ENCODE measurements around the gene PELI3. TPM values are rescaled to one million over a fixed set of nuclear protein-coding genes. Genes with fewer than 3 reads are reported as not detected.

The PELI3 gene
- total RNA-seq, 1 experiment from 2014 or later = 21.1 TPM

- TF ChIP-seq, protein P1, sequence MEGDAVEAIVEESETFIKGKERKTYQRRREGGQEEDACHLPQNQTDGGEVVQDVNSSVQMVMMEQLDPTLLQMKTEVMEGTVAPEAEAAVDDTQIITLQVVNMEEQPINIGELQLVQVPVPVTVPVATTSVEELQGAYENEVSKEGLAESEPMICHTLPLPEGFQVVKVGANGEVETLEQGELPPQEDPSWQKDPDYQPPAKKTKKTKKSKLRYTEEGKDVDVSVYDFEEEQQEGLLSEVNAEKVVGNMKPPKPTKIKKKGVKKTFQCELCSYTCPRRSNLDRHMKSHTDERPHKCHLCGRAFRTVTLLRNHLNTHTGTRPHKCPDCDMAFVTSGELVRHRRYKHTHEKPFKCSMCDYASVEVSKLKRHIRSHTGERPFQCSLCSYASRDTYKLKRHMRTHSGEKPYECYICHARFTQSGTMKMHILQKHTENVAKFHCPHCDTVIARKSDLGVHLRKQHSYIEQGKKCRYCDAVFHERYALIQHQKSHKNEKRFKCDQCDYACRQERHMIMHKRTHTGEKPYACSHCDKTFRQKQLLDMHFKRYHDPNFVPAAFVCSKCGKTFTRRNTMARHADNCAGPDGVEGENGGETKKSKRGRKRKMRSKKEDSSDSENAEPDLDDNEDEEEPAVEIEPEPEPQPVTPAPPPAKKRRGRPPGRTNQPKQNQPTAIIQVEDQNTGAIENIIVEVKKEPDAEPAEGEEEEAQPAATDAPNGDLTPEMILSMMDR (IDR thresholded peaks at IDR 0.05; ENCODE audit: insufficient read depth in 1 of 2, low read depth in 1 of 2, low read length in 1 of 2, severe bottlenecking in 1 of 2, unreplicated experiment in 1 of 2) = peak; percentile 97 to 99
- Mint-ChIP-seq H3K9me3 (ENCODE audit: unreplicated experiment) (no peaks in the 10 kb centered on the region), H3K27ac (ENCODE audit: unreplicated experiment) (peak overlapping the region; percentile 89), H3K27me3 (ENCODE audit: insufficient read depth, unreplicated experiment) (no peaks in the 10 kb centered on the region), H3K36me3 (ENCODE audit: insufficient read depth, unreplicated experiment) (peaks cover 64% of the 10 kb centered on the region), H3K4me1 (ENCODE audit: low read depth, unreplicated experiment) (peaks cover 24% of the 10 kb centered on the region), H3K4me3 (ENCODE audit: unreplicated experiment) (peak overlapping the region; percentile 89)
- H3K4me3 ChIP-seq (ENCODE audit: low read depth, low read length) = peak overlapping the region; percentile 68
- H3K4me1 ChIP-seq = peaks cover 6% of the 10 kb centered on the region; the same call in 1 of the 2 replicates
- BruUV-seq (replicated peaks) = no TSS peak
- DNase-seq = peak; percentile 58 to 68
- no peaks in the 10 kb centered on the region for H3K36me3 ChIP-seq (ENCODE audit: control insufficient read depth, insufficient read depth, low read length)
- intact Hi-C loops (cut with micrococcal nuclease; ENCODE audit: unreplicated experiment) = loop anchor here (1.0 kb wide), 2 partner anchors 49 to 71 kb away; no protein-coding TSS in a partner anchor
- ChIA-PET POLR2A (interaction anchor here (1.6 to 2.4 kb wide), 3 partner anchors 10 to 67 kb away, joined by 14 to 98 read pairs (median 20); partner anchors contain the start of genes PELI3 and ZDHHC24), CTCF (interaction anchor here (0.7 to 3.2 kb wide), 8 partner anchors 11 to 355 kb away, joined by 3 to 44 read pairs (median 10); partner anchors contain the start of genes MRPL11, NPAS4, PELI3 and RBM14)
- H3K9me3 ChIP-seq = no peaks in the 10 kb centered on the region
- H3K27me3 ChIP-seq (replicated peaks; ENCODE audit: control insufficient read depth, insufficient read depth, low read length) = no peaks in the 10 kb centered on the region
Measured at GRCh38 chr11:66478729-66479393, 12.2 kb downstream of the PELI3 start.

GRCh38 chr11:66479394-66480116 lies 12.8 kb downstream of the PELI3 start:
- Histone ChIP-seq H3K4me3 (ENCODE audit: low read depth, low read length) (peak overlapping the region; percentile 68), H3K27me3 (replicated peaks; ENCODE audit: control insufficient read depth, insufficient read depth, low read length) (no peaks in the 10 kb centered on the region), H3K4me1 (peaks cover 6% of the 10 kb centered on the region; the same call in 1 of the 2 replicates), H3K36me3 (ENCODE audit: control insufficient read depth, insufficient read depth, low read length) (no peaks in the 10 kb centered on the region; the same call in 1 of the 2 replicates), H3K9me3 (no peaks in the 10 kb centered on the region)
- Mint-ChIP-seq H3K4me1 (ENCODE audit: low read depth, unreplicated experiment) (peaks cover 24% of the 10 kb centered on the region), H3K36me3 (ENCODE audit: insufficient read depth, unreplicated experiment) (peaks cover 59% of the 10 kb centered on the region), H3K4me3 (ENCODE audit: unreplicated experiment) (peak overlapping the region; percentile 89), H3K9me3 (ENCODE audit: unreplicated experiment) (no peaks in the 10 kb centered on the region), H3K27ac (ENCODE audit: unreplicated experiment) (peak overlapping the region; percentile 89), H3K27me3 (ENCODE audit: insufficient read depth, unreplicated experiment) (no peaks in the 10 kb centered on the region)
- ChIA-PET CTCF (interaction anchor here (0.6 to 3.2 kb wide), 24 partner anchors 8 to 760 kb away, joined by 3 to 44 read pairs (median 6); partner anchors contain the start of genes ACTN3, CCDC87, CCS and MRPL11), POLR2A (interaction anchor here (0.6 to 2.4 kb wide), 24 partner anchors 10 to 364 kb away, joined by 3 to 98 read pairs (median 4); partner anchors contain the start of genes BBS1, CCDC87, MRPL11 and PELI3)
- intact Hi-C loops (cut with micrococcal nuclease; ENCODE audit: unreplicated experiment) = loop anchor here (1.0 kb wide), 10 partner anchors 13 to 355 kb away; partner anchors contain the start of genes ACTN3, BBS1, MRPL11 and NPAS4
- BruUV-seq (replicated peaks) = TSS peak; percentile 73
- TF ChIP-seq, protein P1 (IDR thresholded peaks at IDR 0.05; ENCODE audit: insufficient read depth in 1 of 2, low read depth in 1 of 2, low read length in 1 of 2, severe bottlenecking in 1 of 2, unreplicated experiment in 1 of 2) = no peak
- peak; percentile 70 to 74 for DNase-seq

Data from Caco-2 (cell line).